ENCODE data around the gene CXXC5.
"Not testable (repeated sequence)": the region's sequence is repeated elsewhere in the genome, so short reads cannot be mapped to it uniquely, and the experiment has no call there.

The CXXC5 gene

GRCh38 chr5:139718403-139718802, 70.3 kb downstream of the CXXC5 start:
- not testable (repeated sequence) for DNase-seq

- DNase-seq: not testable (repeated sequence)
These were observed 71.8 kb downstream of the CXXC5 start for GRCh38 chr5:139719970-139720369.

- DNase-seq: no peak
These were observed 75.9 kb downstream of the CXXC5 start for GRCh38 chr5:139723986-139724587.

DNA sequence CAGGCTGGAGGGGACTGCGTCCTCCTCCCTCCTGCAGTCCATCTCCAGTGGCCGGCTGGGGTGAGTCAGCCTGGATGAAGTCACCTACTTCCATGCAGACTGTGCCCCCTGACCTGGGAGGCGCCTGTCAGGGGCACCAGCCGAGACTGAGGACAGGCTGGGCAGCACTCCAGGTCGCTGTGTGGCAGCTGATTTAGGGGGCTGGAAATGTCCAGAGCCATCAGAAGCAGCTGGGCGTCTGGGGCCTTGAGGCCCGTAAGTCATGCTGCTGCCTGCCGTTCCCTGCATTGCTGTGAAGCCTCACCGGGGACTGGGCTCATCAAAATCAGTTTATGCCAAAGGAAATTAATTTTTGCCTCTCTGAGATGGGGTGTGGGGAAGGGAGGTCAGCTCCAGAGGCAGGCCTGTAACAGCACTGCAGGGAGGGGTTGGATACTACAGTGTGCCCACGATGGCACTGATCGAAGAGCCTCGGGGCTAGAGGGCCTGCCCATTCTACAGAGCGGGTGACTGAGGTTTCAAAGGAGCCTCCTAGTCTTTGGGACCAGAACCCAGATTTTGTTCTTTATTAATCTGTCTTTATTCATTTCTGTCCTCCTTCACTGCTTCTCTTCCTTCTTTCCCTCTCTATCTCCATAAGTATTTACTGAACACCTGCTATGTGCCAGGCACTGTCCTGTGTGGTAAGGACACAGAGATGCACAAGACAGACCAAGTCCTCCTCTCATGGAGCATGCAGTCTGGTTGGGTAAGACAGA, 77.1 kb downstream of the CXXC5 start:
- DNase-seq: no peak

DNA sequence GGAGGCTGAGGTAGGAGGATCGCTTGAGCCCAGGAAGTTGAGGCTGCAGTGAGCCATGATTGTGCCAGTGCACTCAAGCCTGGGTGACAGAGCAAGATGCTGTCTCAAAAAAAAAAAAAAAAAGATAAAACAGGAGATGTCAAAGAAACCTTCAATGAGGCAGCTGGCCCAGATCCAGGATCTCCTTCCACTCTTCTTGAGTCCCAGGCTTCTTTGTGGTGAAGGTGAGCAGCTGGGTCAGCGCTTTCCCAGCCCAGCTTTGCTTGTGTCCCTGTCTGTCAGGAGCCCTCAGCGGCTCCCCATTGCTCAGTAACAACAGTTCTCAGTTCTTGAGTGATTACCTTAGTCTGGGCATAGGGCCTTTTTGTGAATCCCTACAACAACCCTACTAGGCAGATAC, 78.1 kb downstream of the CXXC5 start:
- no peak for DNase-seq

GRCh38 chr5:139727615-139728014, 79.5 kb downstream of the CXXC5 start:
- DNase-seq: not testable (repeated sequence)

GRCh38 chr5:139731281-139731680, 83.1 kb downstream of the CXXC5 start:
- no peak for DNase-seq

GRCh38 chr5:139732019-139732418, 83.9 kb downstream of the CXXC5 start:
- DNase-seq: no peak

DNA sequence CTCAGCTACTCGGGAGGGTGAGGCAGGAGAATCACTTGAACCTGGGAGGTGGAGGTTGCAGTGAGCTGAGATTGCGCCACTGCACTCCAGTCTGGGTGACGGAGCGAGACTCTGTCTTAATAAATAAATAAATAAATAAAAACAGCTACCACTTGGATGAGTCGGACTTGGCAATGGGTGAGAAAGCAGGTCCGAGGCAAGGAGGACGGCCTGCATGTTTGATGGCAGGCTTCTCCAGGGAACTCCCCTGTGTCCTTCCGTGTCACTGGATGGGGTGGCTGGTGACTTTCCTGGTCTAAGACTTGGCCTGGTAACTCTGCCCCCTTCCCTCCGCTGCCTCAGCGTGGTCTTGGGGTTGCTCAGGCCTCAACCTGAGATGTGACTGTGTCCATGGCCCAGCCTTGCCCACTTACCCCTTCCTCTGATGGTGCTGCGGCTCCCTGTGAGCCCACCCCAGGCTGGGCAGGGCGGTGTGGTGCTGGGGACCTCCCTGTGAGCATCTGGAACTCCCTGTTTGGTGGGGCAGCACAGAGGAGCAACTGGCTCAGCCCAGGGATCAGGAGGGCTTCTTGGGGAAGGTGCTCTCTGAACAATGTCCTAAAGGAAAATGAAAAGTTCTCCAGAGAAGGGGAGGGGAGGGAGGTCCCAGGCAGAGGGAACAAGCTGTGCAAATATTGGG, 85.0 kb downstream of the CXXC5 start:
- DNase-seq: no peak
